Peyer's patch (tissue), 4 donors: ENCODE measurements around the gene NDST1. TPM values are rescaled to one million over a fixed set of nuclear protein-coding genes. Genes with fewer than 3 reads are reported as not detected.

Source experiments
- DNase-seq, 3 donors: peaks; one replicate each; pipeline ENCODE4 v3.0.0-alpha.2; 2017 to 2019
- H3K27ac ChIP-seq, 4 donors: fragments of 200-600 bp; sonication (generic); one replicate each; pipeline ENCODE4 v1.5.1; 2016 to 2019
- H3K27me3 ChIP-seq, 2 donors: fragments of 200-600 bp; sonication (generic); one replicate each; pipeline ENCODE4 v1.5.1; 2019
- H3K36me3 ChIP-seq, 3 donors: fragments of 200-600 bp; sonication (generic); one replicate each; pipeline ENCODE4 v1.5.1; 2016 to 2019
- H3K4me1 ChIP-seq, 4 donors: fragments of 200-600 bp; sonication (generic); one replicate each; pipeline ENCODE4 v1.5.1; 2016 to 2019
- H3K4me3 ChIP-seq, 4 donors: fragments of 200-600 bp; sonication (generic); 1 replicate in 3 of 4; 2 replicates in 1 of 4; pipeline ENCODE4 v1.5.1; 2016 to 2019; ENCODE audit warnings: mild to moderate bottlenecking in 1 of 4
- H3K9me3 ChIP-seq, 4 donors: fragments of 200-600 bp; sonication (generic); one replicate each; pipeline ENCODE4 v1.5.1; 2016 to 2019; ENCODE audit warnings: mild to moderate bottlenecking in 1 of 4
- CTCF ChIP-seq, 6 experiments: fragments of 450-650 bp in 4 of 6; fragments of 200-600 bp in 2 of 6; sonication (generic) in 1 of 6; IDR thresholded peaks; one replicate each; pipeline ENCODE4 v1.5.1; 2017 to 2019; ENCODE audit warnings: antibody characterized with exemption in 6 of 6, mild to moderate bottlenecking in 3 of 6, moderate library complexity in 1 of 6
- POLR2A ChIP-seq, 2 donors: fragments of 450-650 bp; IDR thresholded peaks; one replicate each; pipeline ENCODE4 v1.5.1; 2017; ENCODE audit warnings: antibody characterized with exemption in 2 of 2, mild to moderate bottlenecking in 2 of 2, moderate library complexity in 2 of 2
- total RNA-seq, 4 donors: library from RNA; depleted of rRNA; stranded (reverse); fragments of >200 nt; gene quantifications; one replicate each; pipeline ENCODE4 v1.1.0, GENCODE V29; 2016

Gene NDST1
- total RNA-seq, 4 donors from 2014 or later, result 80.9 to 168 (median 118) TPM

GRCh38 chr5:150541895-150542294 lies 34.0 kb downstream of the NDST1 start:
- Histone ChIP-seq H3K27ac (peak overlapping the region in 3 of 4 donors; percentile 81 to 96 (median 96)), H3K4me3 (no peak overlapping the region), H3K27me3 (no peaks in the 10 kb centered on the region), H3K9me3 (no peaks in the 10 kb centered on the region), H3K4me1 (peaks cover 0 to 38% (median 4%) of the 10 kb centered on the region in 4 donors), H3K36me3 (peaks cover 0 to 60% (median 0%) of the 10 kb centered on the region in 3 donors)
- DNase-seq, result peak in 1 of 3 donors; percentile 72
- TF ChIP-seq POLR2A (IDR thresholded peaks at IDR 0.05) (peak in 1 of 2 donors; percentile 53), CTCF (IDR thresholded peaks at IDR 0.05) (peak in 1 of 6 experiments; percentile 11)

- no peak for TF ChIP-seq CTCF (IDR thresholded peaks at IDR 0.05)
- TF ChIP-seq POLR2A (IDR thresholded peaks at IDR 0.05), result peak; percentile 55 to 59
- DNase-seq, result peak in 2 of 3 donors; percentile 92 to 93
- Histone ChIP-seq H3K4me3 (no peak overlapping the region), H3K27me3 (no peaks in the 10 kb centered on the region), H3K4me1 (peaks cover 0 to 38% (median 4%) of the 10 kb centered on the region in 4 donors), H3K27ac (peak overlapping the region; percentile 7 to 96 (median 88)), H3K36me3 (peaks cover 0 to 55% (median 0%) of the 10 kb centered on the region in 3 donors), H3K9me3 (no peaks in the 10 kb centered on the region)
These were observed 35.1 kb downstream of the NDST1 start for GRCh38 chr5:150542933-150543445.

GRCh38 chr5:150544611-150545219 lies 36.8 kb downstream of the NDST1 start:
- Histone ChIP-seq H3K4me3 (no peak overlapping the region), H3K4me1 (peaks cover 0 to 38% (median 4%) of the 10 kb centered on the region in 4 donors), H3K36me3 (peaks cover 0 to 56% (median 0%) of the 10 kb centered on the region in 3 donors), H3K9me3 (no peaks in the 10 kb centered on the region), H3K27me3 (no peaks in the 10 kb centered on the region), H3K27ac (peak overlapping the region in 1 of 4 donors; percentile 96)
- peak; percentile 77 to 91 (median 83) for DNase-seq
- peak; percentile 46 to 93 (median 80) for TF ChIP-seq CTCF (IDR thresholded peaks at IDR 0.05)
- peak in 1 of 2 donors; percentile 17 for TF ChIP-seq POLR2A (IDR thresholded peaks at IDR 0.05)

- Histone ChIP-seq H3K4me1 (peaks cover 0 to 38% (median 4%) of the 10 kb centered on the region in 4 donors), H3K4me3 (no peak overlapping the region), H3K27me3 (no peaks in the 10 kb centered on the region), H3K36me3 (peaks cover 0 to 56% (median 0%) of the 10 kb centered on the region in 3 donors), H3K9me3 (no peaks in the 10 kb centered on the region), H3K27ac (no peak overlapping the region)
- no peak for TF ChIP-seq POLR2A (IDR thresholded peaks at IDR 0.05)
- TF ChIP-seq CTCF (IDR thresholded peaks at IDR 0.05), result no peak
- no peak for DNase-seq
These were observed 37.3 kb downstream of the NDST1 start for GRCh38 chr5:150545246-150545645.

- no peak for DNase-seq
- peaks cover 0 to 72% (median 0%) of the 10 kb centered on the region in 3 donors for H3K36me3 ChIP-seq
These were observed 40.2 kb downstream of the NDST1 start for GRCh38 chr5:150548123-150548522.

More at GRCh38 chr5:150548123-150548522, 40.2 kb downstream of the NDST1 start:
- TF ChIP-seq POLR2A (IDR thresholded peaks at IDR 0.05), result no peak
- TF ChIP-seq CTCF (IDR thresholded peaks at IDR 0.05), result no peak
- H3K4me3 ChIP-seq, result no peak overlapping the region
- peaks cover 0 to 16% (median 0%) of the 10 kb centered on the region in 4 donors for H3K4me1 ChIP-seq
- no peaks in the 10 kb centered on the region for H3K27me3 ChIP-seq
- H3K9me3 ChIP-seq, result no peaks in the 10 kb centered on the region
- H3K27ac ChIP-seq, result no peak overlapping the region
